Measurements from ENCODE around the gene HYDIN. TPM values are rescaled to one million over a fixed set of nuclear protein-coding genes. Genes with fewer than 3 reads are reported as not detected.
"Not testable (repeated sequence)": the region's sequence is repeated elsewhere in the genome, so short reads cannot be mapped to it uniquely, and the experiment has no call there.

The HYDIN gene
- total RNA-seq, 2 experiments from 2014 or later = not detected

- DNase-seq = no peak
- H3K9me3 Mint-ChIP-seq = peaks cover 2% of the 10 kb centered on the region
- no peak overlapping the region for H3K4me3 Mint-ChIP-seq
- ChIA-PET CTCF (no interaction called here), POLR2A (no interaction called here)
- no peaks in the 10 kb centered on the region for H3K36me3 Mint-ChIP-seq (ENCODE audit: low read depth)
- peaks cover 6% of the 10 kb centered on the region for H3K27me3 Mint-ChIP-seq
- H3K27ac Mint-ChIP-seq = no peak overlapping the region
- no peaks in the 10 kb centered on the region for H3K4me1 Mint-ChIP-seq
Observed at GRCh38 chr16:71205482-71206131, 24.9 kb downstream of the HYDIN start.

GRCh38 chr16:71203631-71204030 lies 26.9 kb downstream of the HYDIN start:
- CTCF ChIA-PET = no interaction called here
- Mint-ChIP-seq H3K27ac (no peak overlapping the region), H3K9me3 (peaks cover 2% of the 10 kb centered on the region)

GRCh38 chr16:71201556-71201955 lies 29.0 kb downstream of the HYDIN start:
- no peak for DNase-seq
- H3K27me3 Mint-ChIP-seq = peaks cover 1% of the 10 kb centered on the region
- H3K9me3 Mint-ChIP-seq = no peaks in the 10 kb centered on the region
- H3K36me3 Mint-ChIP-seq (ENCODE audit: low read depth) = no peaks in the 10 kb centered on the region
- no peak overlapping the region for H3K27ac Mint-ChIP-seq
- POLR2A ChIA-PET = no interaction called here
- no peaks in the 10 kb centered on the region for H3K4me1 Mint-ChIP-seq
- CTCF ChIA-PET = no interaction called here
- no peak overlapping the region for H3K4me3 Mint-ChIP-seq

More at GRCh38 chr16:71203631-71204030, 26.9 kb downstream of the HYDIN start:
- Mint-ChIP-seq H3K4me1 (no peaks in the 10 kb centered on the region), H3K4me3 (no peak overlapping the region), H3K36me3 (ENCODE audit: low read depth) (no peaks in the 10 kb centered on the region), H3K27me3 (peaks cover 5% of the 10 kb centered on the region)
- POLR2A ChIA-PET = no interaction called here
- DNase-seq = no peak

GRCh38 chr16:71201054-71201453 lies 29.5 kb downstream of the HYDIN start:
- CTCF ChIA-PET = no interaction called here

GRCh38 chr16:71198408-71198807 lies 32.1 kb downstream of the HYDIN start:
- Mint-ChIP-seq H3K4me3 (no peak overlapping the region), H3K27ac (no peak overlapping the region), H3K4me1 (no peaks in the 10 kb centered on the region), H3K9me3 (no peaks in the 10 kb centered on the region), H3K36me3 (ENCODE audit: low read depth) (no peaks in the 10 kb centered on the region), H3K27me3 (peaks cover 1% of the 10 kb centered on the region)
- ChIA-PET CTCF (no interaction called here), POLR2A (no interaction called here)
- no peak for DNase-seq

More at GRCh38 chr16:71201054-71201453, 29.5 kb downstream of the HYDIN start:
- Mint-ChIP-seq H3K4me3 (no peak overlapping the region), H3K27me3 (peaks cover 1% of the 10 kb centered on the region), H3K4me1 (no peaks in the 10 kb centered on the region), H3K9me3 (no peaks in the 10 kb centered on the region), H3K27ac (no peak overlapping the region), H3K36me3 (ENCODE audit: low read depth) (no peaks in the 10 kb centered on the region)
- DNase-seq = no peak
- POLR2A ChIA-PET = no interaction called here

- ChIA-PET POLR2A (no interaction called here), CTCF (no interaction called here)
- no peaks in the 10 kb centered on the region for H3K36me3 Mint-ChIP-seq (ENCODE audit: low read depth)
- no peak for DNase-seq
- H3K27ac Mint-ChIP-seq = no peak overlapping the region
- H3K9me3 Mint-ChIP-seq = no peaks in the 10 kb centered on the region
- no peaks in the 10 kb centered on the region for H3K4me1 Mint-ChIP-seq
- H3K27me3 Mint-ChIP-seq = peaks cover 4% of the 10 kb centered on the region
- no peak overlapping the region for H3K4me3 Mint-ChIP-seq
Observed at GRCh38 chr16:71192387-71192786, 38.1 kb downstream of the HYDIN start.

GRCh38 chr16:71188956-71189712 lies 41.4 kb downstream of the HYDIN start:
- POLR2A ChIA-PET = no interaction called here
- Mint-ChIP-seq H3K27me3 (peaks cover 4% of the 10 kb centered on the region), H3K4me3 (no peak overlapping the region), H3K27ac (no peak overlapping the region), H3K4me1 (no peaks in the 10 kb centered on the region), H3K9me3 (no peaks in the 10 kb centered on the region), H3K36me3 (ENCODE audit: low read depth) (no peaks in the 10 kb centered on the region)
- DNase-seq = no peak
- CTCF ChIA-PET = interaction anchor here (0.7 kb wide), 1 partner anchor 159 kb away, joined by 3 read pairs; no protein-coding TSS in a partner anchor

- no peak for DNase-seq
- Mint-ChIP-seq H3K27ac (no peak overlapping the region), H3K4me3 (no peak overlapping the region), H3K9me3 (no peaks in the 10 kb centered on the region), H3K36me3 (ENCODE audit: low read depth) (no peaks in the 10 kb centered on the region), H3K4me1 (no peaks in the 10 kb centered on the region), H3K27me3 (peaks cover 4% of the 10 kb centered on the region)
- ChIA-PET POLR2A (no interaction called here), CTCF (no interaction called here)
Observed at GRCh38 chr16:71185347-71185746, 45.2 kb downstream of the HYDIN start.

- H3K4me1 Mint-ChIP-seq = no peaks in the 10 kb centered on the region
- H3K27ac Mint-ChIP-seq = no peak overlapping the region
- POLR2A ChIA-PET = no interaction called here
- no peak for DNase-seq
- H3K36me3 Mint-ChIP-seq (ENCODE audit: low read depth) = no peaks in the 10 kb centered on the region
- H3K27me3 Mint-ChIP-seq = peaks cover 4% of the 10 kb centered on the region
- no peak overlapping the region for H3K4me3 Mint-ChIP-seq
- CTCF ChIA-PET = no interaction called here
- H3K9me3 Mint-ChIP-seq = no peaks in the 10 kb centered on the region
Observed at GRCh38 chr16:71179569-71179968, 51.0 kb downstream of the HYDIN start.

GRCh38 chr16:71172481-71173207 lies 57.9 kb downstream of the HYDIN start:
- POLR2A ChIA-PET = no interaction called here
- no peaks in the 10 kb centered on the region for H3K27me3 Mint-ChIP-seq
- no peak for DNase-seq
- H3K4me1 Mint-ChIP-seq = no peaks in the 10 kb centered on the region
- CTCF ChIA-PET = no interaction called here
- no peaks in the 10 kb centered on the region for H3K9me3 Mint-ChIP-seq
- no peaks in the 10 kb centered on the region for H3K36me3 Mint-ChIP-seq (ENCODE audit: low read depth)
- no peak overlapping the region for H3K4me3 Mint-ChIP-seq
- no peak overlapping the region for H3K27ac Mint-ChIP-seq

- H3K4me1 Mint-ChIP-seq; H3K9me3 Mint-ChIP-seq; CTCF ChIA-PET; DNase-seq; H3K36me3 Mint-ChIP-seq (ENCODE audit: low read depth); POLR2A ChIA-PET; H3K27me3 Mint-ChIP-seq; H3K4me3 Mint-ChIP-seq; H3K27ac Mint-ChIP-seq: not testable (repeated sequence)
Observed at GRCh38 chr16:71161007-71161406, 69.5 kb downstream of the HYDIN start.

- CTCF ChIA-PET; DNase-seq; H3K36me3 Mint-ChIP-seq (ENCODE audit: low read depth); H3K4me3 Mint-ChIP-seq; H3K27me3 Mint-ChIP-seq; H3K9me3 Mint-ChIP-seq; POLR2A ChIA-PET; H3K4me1 Mint-ChIP-seq; H3K27ac Mint-ChIP-seq: not testable (repeated sequence)
Observed at GRCh38 chr16:71157278-71157677, 73.2 kb downstream of the HYDIN start.

- H3K9me3 Mint-ChIP-seq; CTCF ChIA-PET; H3K4me3 Mint-ChIP-seq; POLR2A ChIA-PET; DNase-seq; H3K27ac Mint-ChIP-seq; H3K27me3 Mint-ChIP-seq; H3K36me3 Mint-ChIP-seq (ENCODE audit: low read depth); H3K4me1 Mint-ChIP-seq: not testable (repeated sequence)
Observed at GRCh38 chr16:71153329-71153728, 77.2 kb downstream of the HYDIN start.

- H3K27ac Mint-ChIP-seq; CTCF ChIA-PET; H3K4me1 Mint-ChIP-seq; H3K9me3 Mint-ChIP-seq; H3K27me3 Mint-ChIP-seq; POLR2A ChIA-PET; DNase-seq; H3K4me3 Mint-ChIP-seq; H3K36me3 Mint-ChIP-seq (ENCODE audit: low read depth): not testable (repeated sequence)
Observed at GRCh38 chr16:71151654-71152053, 78.9 kb downstream of the HYDIN start.

Data from activated CD4-positive, alpha-beta memory T cell treated with anti-CD3 and anti-CD28 coated beads, Interleukin-2, amount 10 ng/mL, durations not matched to agents 7 days and 5 days (primary cell).